NCI-H1694 (cell line): ENCODE results near the gene TMEM190.

Experiments used
- DNase-seq: peaks from one replicate; lab custom pipeline; 2025; lab: John Stamatoyannopoulos, UW

The TMEM190 gene

DNA sequence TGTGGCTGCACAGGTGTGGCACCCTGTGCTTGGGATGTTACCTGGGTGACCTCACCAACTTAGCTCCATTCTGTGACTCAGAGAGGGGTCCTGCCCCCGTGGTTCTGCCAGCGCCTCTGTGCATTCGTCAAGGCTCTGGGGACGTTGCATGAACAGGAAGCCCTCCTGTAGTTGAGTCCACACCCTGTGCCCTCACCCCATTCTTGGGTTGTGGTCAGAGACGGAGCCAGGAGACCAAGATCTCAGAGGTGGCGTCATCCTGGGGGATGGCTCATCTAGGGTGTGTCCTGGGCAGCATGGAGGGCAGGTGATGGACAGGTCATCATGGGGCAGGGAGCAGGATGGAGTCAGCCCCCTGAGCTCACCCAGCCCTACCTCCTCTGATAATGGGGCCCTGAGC, 24.6 kb upstream of the TMEM190 start:
- no peak for DNase-seq

- no peak for DNase-seq
Measured at GRCh38 chr19:55352549-55353145, 24.0 kb upstream of the TMEM190 start.

DNA sequence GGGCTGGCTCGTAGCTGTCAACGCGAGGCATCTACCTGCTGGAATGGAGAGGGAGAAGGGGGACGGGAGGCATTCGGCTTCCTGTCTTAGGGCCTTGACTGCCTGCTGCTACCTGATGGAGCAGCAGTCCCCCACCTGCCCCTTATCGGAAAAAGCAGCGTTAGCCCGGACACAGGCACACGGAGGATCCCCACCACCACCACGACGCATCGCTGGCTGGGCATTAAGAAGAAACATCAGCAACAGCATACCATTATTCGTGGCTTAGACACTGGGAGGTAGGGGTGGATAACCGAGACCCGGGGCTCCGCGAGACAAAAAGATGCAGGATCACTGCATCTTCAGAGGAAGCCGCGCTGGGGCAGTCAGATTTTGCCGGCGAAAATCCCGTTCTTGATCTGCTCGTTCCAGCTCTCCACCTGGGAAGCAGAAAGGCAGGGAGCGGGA, 23.2 kb upstream of the TMEM190 start:
- DNase-seq = no peak

DNA sequence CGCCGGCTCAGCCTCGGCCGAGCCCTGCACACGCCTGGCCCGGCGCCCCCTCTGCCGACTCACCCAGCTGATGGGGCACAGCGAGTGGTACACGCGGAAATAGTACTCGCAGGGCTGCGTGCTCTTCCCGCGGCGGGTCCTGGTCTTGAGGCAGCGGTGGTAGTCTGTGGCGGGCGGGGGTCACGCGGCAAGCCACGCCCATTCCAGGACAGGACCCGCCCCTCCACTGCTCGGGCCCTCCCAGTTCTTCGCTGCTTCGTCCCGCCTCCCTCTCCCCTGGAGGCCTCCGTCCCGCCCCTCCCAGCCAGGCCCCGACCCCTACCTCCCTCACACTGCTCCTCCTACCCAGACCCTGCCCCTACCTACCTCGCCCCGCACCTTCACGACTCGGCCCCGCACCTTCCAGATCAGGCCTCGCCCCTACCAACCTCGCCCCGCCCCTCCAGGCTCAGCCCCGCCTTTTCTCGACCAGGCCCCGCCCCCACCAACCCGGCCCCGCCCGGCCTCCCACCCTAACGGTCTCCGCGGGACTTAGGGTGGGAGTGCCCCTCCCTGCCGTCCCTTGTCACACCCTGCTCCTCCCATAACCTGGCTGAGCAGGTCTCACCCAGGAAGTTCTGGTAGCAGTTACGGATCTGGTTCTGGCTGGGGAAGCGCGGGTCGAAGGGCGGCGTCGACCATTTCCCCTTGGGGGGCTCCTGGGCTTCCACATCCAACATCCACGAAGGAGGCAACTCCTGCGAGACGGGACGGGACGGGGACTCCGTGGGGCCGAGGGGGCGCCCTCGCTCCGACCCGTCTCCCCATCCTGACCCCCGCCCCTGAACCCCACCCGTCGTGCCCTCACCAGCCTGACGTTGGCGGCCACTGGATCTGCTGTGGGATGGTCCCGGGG, 22.6 kb upstream of the TMEM190 start:
- peak; percentile 26 for DNase-seq

GRCh38 chr19:55354698-55355212, 21.9 kb upstream of the TMEM190 start, which contains the start of gene COX6B2:
TSS of gene COX6B2 (minus strand) at chr19:55354719. CDS start at chr19:55354521, 198 bp downstream.
- DNase-seq = no peak

DNA sequence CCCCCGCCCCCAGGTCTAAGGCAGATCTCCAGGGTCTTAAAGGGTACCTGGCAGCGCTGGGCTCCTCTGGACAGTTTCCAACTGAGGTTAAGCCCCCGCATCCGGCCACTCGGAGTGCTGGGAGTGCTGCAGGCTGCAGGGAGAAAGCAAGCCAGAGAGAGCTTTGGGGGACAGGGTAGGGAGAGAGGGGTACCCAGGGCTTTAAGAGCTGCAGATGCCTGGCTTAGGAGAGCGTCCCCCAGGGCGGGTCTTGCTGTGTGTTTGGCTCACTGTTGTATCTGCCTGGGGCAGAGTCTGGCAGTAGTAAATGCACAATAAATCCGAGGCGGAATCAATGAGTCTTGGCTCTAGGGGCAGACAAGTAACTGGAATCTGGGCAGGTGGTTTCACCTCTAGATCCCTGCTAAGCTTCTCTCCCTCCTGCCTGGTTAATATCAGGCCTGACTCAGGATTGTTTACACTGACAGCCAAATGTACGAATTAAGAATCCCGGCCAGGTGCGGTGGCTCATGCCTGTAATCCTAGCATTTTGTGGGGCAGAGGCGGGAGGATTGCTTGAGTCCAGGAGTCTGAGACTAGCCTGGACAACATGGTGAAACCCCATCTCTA, 21.3 kb upstream of the TMEM190 start:
- DNase-seq = no peak

GRCh38 chr19:55358493-55358892, 18.1 kb upstream of the TMEM190 start:
- no peak for DNase-seq

DNA sequence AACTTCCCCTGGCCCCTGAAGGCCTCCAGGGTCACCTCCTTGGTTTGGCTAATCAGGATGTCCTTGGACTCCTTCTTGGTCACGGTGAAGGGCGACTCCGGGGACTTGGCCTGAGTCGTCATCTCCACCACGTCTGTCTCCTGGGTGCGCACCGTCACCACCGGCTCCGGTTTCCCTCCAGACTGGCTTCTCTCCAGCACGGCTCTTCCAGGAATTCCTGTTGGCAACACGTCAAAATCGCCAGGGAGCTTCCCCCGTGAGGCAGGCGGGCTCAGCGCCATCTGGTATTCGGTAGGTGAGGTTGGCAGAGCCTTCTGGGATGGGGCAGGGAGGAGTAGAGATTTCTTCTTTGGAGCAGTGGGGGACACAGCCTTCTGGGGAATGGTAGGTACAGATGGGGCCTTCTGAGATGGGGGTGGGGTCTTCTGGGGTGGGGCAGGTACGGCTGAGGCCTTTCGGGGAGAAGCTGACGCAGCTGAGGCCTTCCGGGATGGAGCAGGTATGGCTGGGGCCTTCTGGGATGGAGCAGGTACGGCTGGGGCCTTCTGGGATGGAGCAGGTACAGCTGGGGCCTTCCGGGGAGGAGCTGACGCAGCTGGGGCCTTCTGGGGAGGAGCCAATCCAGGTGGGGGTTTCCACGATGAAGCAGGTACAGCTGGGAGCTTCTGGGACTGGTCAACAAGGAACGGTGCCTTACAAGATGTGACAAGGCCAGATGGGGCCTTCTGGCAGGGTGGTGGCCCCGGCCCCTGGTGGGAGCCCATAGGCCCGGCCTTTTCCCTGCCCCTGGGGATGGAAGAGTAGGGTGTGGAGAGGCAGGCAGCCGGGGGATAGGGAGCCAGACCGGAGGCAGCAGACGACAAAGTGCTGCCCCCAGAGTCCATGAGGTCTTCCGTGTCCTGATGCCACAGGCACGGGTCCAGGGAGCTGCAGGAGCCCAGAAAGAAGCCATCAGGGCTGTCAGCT, 17.4 kb upstream of the TMEM190 start:
- DNase-seq = peak; percentile 63

DNA sequence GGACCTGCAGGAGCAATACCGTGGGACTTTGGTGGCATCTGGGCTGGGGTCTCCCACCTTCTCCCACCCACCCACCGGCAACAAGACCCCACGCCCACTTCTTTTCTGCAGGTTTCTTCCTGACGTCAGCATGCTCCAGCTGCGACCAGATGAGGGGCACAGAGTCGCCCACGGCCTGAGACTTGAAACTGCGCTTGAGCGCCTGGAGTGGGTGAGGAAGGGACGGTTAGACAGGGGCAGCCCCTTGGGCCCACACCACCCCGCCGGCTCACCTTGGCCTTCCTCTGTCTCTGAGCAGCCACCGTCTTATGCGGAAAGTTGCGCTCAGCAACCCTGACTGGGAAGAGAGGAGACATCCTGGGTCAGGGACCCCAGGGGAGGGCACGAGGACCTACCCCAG, 15.7 kb upstream of the TMEM190 start:
- DNase-seq = no peak

GRCh38 chr19:55362174-55362989, 14.2 kb upstream of the TMEM190 start:
- DNase-seq = no peak

DNA sequence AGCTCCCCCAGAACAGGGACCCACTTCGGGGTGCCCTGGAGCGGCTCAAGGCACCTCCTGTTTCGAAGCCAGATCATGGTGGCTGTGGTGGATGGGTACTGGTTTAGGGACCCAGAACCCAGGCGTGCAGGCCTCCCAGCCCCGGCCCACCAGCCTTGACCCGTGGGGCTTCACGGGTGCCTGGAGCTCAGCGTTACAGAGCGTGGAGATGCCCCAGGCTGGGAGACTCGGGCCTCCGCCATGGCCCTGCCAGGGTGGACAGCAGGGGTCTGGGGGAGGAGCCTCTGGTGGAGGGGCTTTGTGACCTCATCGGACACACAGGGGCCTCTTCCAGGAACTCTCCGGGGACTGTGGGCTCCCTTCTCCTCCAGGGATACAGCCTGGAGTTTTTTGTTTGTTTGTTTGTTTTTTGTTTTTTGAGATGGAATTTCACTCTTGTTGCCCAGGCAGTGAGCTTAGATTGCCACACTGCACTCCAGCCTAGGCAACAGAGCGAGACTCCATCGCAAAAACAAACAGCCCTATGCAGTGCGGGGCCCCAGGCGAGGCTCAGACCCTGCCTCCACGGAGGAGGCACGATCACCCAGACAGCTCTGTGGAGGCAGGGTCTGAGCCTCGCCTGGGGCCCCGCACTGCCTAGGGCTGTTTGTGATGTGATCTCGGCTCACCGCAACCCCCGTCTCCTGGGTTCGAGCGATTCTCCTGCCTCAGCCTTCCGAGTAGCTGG, 13.5 kb upstream of the TMEM190 start, which contains the start of gene GARIN5B:
Gene GARIN5B (minus strand): TSS at position 271 of the 727 bp plus-strand sequence. CDS start 194 bp downstream, at position 77.
- no peak for DNase-seq

GRCh38 chr19:55365245-55365644, 11.4 kb upstream of the TMEM190 start:
- no peak for DNase-seq

- no peak for DNase-seq
Measured at GRCh38 chr19:55365964-55366363, 10.7 kb upstream of the TMEM190 start.

DNA sequence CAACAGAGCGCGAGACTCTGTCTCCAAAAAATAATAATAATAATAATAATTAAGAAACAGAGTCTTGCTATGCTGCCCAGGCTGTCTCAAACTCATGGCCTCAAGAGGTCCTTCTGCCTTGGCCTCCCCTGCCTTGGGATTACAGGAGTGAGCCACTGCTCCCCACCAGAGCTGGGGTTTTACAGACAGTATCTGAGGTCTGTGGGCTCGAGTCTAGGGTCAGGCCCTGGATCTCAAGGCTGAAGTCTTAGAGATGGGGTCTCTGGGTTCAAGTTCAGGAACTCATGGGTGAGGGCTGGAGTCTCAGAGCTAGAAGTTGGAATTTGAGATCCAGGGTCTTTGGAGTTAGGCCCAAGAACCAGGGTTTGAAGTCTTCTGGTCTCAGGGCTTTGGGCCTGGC, 9.8 kb upstream of the TMEM190 start:
- DNase-seq = no peak

DNA sequence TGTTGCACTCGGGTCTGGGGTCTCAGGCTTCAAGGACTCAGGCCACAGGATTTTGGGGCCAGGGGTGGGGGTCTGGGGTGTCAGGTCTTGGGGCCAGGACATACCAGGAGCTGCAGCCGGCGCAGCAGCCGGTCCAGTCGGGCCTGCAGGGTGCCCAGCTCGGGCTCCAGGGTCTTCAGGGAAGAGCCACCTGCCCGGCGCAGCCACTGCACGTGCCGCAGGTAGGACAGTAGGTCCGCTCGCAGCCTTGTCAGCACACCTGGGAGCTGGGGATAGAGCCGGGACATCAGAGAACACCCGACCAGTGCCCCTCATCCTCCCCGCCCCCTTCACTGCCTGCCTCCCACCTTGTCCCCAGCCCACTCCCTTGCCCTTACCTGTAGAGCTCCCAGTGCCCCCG, 8.5 kb upstream of the TMEM190 start:
- no peak for DNase-seq

GRCh38 chr19:55368701-55369563, 7.7 kb upstream of the TMEM190 start:
- no peak for DNase-seq

DNA sequence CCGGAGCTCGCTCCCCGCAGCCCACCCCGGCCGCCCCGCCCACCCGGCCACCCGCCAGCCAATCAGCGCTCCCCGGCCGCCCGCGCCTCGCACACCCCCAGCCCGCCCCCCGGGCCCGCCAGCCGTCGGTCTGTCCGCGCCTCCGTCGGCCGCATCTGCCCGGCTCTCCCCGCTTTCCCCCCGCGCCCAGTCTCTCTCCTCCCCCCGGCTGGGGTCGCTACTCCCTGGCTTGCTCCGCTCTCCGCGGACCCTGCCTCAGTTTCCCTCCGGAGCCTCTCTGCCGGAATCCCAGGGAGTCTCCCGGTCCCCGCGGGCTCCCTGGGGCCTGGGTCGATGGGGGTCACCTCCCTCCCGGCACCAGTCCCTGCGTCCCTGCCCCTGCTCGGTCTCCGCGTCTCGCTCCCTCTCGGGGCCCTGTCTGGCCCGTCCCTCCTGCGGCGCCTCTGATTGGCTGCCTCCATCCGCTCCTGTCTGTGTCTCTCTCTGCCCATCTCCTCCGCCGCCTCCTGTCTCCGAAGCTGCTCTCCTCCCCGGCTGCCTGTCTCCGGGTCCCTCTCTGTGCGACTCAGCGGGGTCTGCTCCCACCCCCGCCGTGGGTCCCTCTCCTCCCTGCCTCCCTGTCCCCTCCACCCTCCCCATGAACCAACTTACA, 6.8 kb upstream of the TMEM190 start:
- DNase-seq = peak; percentile 10

DNA sequence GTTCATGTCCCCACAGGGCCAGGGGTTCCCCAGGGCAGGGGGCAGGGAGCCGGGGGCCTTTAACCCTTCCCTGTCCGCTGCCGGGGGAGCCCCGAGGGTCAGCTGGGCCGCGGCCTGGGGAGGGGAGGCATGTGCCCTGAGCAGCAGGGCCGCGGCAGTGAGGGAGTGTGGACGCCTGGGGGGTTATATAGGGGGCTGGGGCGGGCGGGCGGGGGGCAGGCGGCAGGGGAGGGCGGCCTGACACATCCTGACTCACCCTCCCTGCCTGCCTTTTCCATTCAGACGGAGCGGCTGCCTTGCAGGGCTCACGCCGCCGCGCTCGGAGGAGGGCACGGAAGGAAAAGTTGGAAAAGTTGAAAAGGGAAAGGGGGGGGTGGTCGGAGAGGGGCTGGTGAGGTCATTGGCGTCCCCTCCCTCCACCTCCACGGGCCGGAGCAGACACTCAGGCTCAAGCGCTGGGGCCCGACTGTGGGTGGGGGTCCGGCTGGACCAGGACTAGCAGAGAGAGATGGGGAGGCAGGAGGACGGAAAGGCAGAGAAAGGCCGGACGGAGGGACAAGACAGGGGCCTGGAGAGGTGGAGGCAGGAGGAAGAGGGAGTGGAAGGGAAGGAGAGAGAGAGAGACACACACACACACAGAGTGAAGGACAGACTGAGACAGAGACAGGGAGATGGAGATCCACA, 6.2 kb upstream of the TMEM190 start, which contains the start of gene IL11:
Gene IL11 (minus strand): TSS at position 159 of the 684 bp plus-strand sequence. CDS start 153 bp downstream, at position 6.
- no peak for DNase-seq
